ENCODE results near the gene SIPA1.

DNA sequence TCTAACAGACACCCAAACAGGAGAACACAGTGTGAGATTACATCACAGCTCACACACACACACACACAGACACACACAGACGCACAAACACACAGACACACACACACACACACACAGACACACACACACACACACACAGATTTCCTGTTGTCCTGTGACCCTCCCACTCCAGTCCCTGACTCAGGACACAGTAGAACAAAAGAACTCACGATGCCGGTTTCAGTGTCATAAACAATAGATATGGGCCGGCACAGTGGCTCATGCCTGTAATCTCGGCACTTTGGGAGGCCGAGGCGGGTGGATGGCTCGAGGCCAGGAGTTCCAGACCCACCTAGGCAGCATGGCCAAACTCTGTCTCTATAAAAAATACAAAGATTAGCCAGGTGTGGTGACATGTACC is 60.3 kb downstream of the SIPA1 start:
- TF ChIP-seq, protein P1, sequence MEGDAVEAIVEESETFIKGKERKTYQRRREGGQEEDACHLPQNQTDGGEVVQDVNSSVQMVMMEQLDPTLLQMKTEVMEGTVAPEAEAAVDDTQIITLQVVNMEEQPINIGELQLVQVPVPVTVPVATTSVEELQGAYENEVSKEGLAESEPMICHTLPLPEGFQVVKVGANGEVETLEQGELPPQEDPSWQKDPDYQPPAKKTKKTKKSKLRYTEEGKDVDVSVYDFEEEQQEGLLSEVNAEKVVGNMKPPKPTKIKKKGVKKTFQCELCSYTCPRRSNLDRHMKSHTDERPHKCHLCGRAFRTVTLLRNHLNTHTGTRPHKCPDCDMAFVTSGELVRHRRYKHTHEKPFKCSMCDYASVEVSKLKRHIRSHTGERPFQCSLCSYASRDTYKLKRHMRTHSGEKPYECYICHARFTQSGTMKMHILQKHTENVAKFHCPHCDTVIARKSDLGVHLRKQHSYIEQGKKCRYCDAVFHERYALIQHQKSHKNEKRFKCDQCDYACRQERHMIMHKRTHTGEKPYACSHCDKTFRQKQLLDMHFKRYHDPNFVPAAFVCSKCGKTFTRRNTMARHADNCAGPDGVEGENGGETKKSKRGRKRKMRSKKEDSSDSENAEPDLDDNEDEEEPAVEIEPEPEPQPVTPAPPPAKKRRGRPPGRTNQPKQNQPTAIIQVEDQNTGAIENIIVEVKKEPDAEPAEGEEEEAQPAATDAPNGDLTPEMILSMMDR (IDR thresholded peaks at IDR 0.05 in 2 of 3, conservative IDR thresholded peaks at IDR 0.05 in 1 of 3; ENCODE audit: borderline replicate concordance in 1 of 3, insufficient read depth in 1 of 3, low read depth in 2 of 3, low read length in 2 of 3): no peak
- no peak for TF ChIP-seq YY1 (IDR thresholded peaks at IDR 0.05; ENCODE audit: extremely low read depth, insufficient replicate concordance, low read depth, low read length)
- no peak for TF ChIP-seq CBX3 (IDR thresholded peaks at IDR 0.05; ENCODE audit: low read depth)
- TF ChIP-seq EZH2 (IDR thresholded peaks at IDR 0.05): no peak
- TF ChIP-seq, protein P2, sequence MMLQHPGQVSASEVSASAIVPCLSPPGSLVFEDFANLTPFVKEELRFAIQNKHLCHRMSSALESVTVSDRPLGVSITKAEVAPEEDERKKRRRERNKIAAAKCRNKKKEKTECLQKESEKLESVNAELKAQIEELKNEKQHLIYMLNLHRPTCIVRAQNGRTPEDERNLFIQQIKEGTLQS (IDR thresholded peaks at IDR 0.05): no peak
- no peak for TF ChIP-seq POLR2AphosphoS5 (IDR thresholded peaks at IDR 0.05; ENCODE audit: low read depth, low read length)

All from HCT116 (cell line).